Mucosa of stomach (tissue), 1 donor: Measurements from ENCODE around the gene CDK5RAP2.

Experiments used
- H3K27me3 ChIP-seq: one replicate; pipeline ENCODE4 v1.7.0; 2013; ENCODE audit warnings: mild to moderate bottlenecking, low read length; ENCODE audit not compliant: control insufficient read depth, insufficient read depth
- H3K36me3 ChIP-seq: one replicate; pipeline ENCODE4 v1.7.0; 2013; ENCODE audit warnings: low read length; ENCODE audit not compliant: control insufficient read depth, insufficient read depth
- H3K4me1 ChIP-seq: one replicate; pipeline ENCODE4 v1.7.0; 2013; ENCODE audit warnings: mild to moderate bottlenecking, low read length; ENCODE audit not compliant: control insufficient read depth, insufficient read depth
- H3K4me3 ChIP-seq: one replicate; pipeline ENCODE4 v1.7.0; 2013; ENCODE audit warnings: low read length
- H3K9ac ChIP-seq: one replicate; pipeline ENCODE4 v1.7.0; 2013; ENCODE audit warnings: mild to moderate bottlenecking, low read length, moderate library complexity
- H3K9me3 ChIP-seq: one replicate; pipeline ENCODE4 v1.7.0; 2013; ENCODE audit warnings: mild to moderate bottlenecking, low read length, moderate library complexity; ENCODE audit not compliant: control insufficient read depth
- donor health status: Pancreatic carcinoma.

CDK5RAP2 gene

DNA sequence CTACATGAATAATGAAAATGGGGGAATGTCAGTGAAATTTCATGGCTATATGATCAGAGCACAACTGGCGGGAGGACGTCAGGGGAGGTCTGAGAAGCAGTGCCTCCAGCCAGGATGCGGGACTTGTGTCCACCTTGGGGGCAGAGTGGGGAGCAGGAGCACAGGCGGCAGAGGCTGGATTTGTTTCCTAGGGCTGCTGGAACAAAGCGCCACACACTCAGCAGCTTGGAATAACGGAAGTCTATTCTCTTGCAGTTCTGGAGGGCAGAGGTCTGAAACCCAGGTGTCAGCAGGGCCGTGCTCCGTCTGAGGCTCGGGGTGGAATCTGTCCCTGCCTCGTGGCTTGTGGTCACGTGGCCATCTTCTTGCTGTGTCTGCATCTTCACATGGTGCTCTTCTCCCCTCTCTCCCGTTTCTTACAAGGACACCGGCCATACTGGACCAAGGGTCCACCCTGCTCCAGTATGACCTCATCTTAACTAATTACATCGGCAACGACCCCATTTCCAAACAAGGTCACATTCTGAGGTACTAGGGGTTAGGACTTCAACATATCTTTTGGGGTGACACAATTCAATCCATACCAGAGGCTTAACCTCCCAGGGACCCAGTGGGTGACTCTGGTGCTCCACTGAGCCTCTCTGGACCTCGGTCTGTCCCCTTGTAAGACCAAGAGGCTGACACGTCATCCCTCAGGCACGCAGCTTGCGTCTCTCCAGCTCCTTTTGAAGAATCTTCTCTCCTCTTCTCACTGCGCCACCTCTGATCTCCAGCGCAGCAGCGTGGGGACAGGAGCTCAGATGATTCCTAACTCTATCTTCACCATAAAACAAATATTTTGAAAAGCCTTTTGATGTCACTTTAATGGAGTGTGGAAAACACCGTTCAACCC is 202.5 kb downstream of the CDK5RAP2 start:
- Histone ChIP-seq H3K27me3 (no peaks in the 10 kb centered on the region), H3K9ac (no peak overlapping the region), H3K4me3 (no peak overlapping the region), H3K36me3 (no peaks in the 10 kb centered on the region), H3K9me3 (no peaks in the 10 kb centered on the region), H3K4me1 (no peaks in the 10 kb centered on the region)

DNA sequence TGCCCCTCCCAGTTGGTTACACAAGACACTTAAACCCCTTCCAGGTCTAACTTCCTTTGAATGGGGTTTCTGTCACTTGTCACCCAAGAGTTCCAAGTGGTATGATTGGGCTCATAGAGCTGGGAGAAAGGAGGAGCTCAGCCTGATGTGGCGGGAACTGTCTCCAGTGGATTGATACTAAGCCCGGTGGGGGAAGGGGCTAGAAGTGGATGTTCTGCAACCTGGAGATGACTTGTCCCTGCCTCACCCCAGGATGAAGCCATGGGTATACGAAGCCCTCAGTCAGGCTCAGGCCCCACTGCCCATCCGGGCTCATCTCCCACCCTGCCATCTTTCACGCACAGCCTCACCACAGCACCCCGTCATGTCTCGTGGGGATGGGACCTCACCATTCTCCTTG is 203.9 kb downstream of the CDK5RAP2 start:
- Histone ChIP-seq H3K36me3 (no peaks in the 10 kb centered on the region), H3K9ac (no peak overlapping the region), H3K4me3 (no peak overlapping the region), H3K9me3 (no peaks in the 10 kb centered on the region), H3K4me1 (no peaks in the 10 kb centered on the region), H3K27me3 (no peaks in the 10 kb centered on the region)

DNA sequence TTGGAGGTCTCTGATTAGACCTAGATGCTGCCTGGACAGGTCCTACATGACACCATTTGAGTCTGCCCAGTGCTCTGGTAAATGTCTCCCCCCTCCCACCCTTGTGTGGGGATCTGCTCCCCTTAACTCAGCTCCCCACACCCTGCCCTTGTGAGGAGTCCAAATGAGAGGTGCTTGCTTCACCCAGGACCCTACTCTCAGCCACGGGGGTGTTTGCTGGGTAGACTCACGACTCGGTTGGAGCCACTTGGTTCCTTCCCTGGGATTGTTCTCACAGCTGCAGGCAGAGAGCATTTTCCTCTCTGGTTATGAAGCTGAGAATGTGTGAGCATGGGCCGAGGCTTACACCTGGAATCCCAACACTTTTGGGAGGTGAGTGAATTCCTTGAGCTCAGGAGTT is 204.7 kb downstream of the CDK5RAP2 start:
- Histone ChIP-seq H3K4me3 (no peak overlapping the region), H3K9ac (no peak overlapping the region), H3K27me3 (no peaks in the 10 kb centered on the region), H3K9me3 (no peaks in the 10 kb centered on the region), H3K4me1 (no peaks in the 10 kb centered on the region), H3K36me3 (no peaks in the 10 kb centered on the region)

DNA sequence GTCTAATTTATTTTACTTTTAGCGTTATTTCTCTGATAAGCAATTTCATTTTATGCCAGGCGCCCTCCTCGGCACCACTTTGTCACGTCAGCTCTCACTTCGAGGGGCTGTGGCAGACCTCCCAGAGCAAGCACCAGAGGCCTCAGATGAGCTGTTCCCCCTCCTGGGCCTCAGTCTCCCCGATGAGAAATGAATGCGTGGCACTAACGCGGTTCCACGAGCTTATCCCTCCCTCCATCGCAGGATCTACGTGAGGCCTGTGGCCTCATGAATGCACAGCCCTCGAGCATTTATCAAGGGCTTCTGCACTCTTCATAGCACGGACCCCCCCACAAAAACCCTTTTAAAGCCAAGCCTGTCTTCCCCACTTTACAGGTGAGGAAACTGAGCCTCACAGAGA is 205.2 kb downstream of the CDK5RAP2 start:
- no peaks in the 10 kb centered on the region for H3K9me3 ChIP-seq
- no peaks in the 10 kb centered on the region for H3K36me3 ChIP-seq
- H3K9ac ChIP-seq: no peak overlapping the region
- no peaks in the 10 kb centered on the region for H3K27me3 ChIP-seq
- no peaks in the 10 kb centered on the region for H3K4me1 ChIP-seq
- no peak overlapping the region for H3K4me3 ChIP-seq

DNA sequence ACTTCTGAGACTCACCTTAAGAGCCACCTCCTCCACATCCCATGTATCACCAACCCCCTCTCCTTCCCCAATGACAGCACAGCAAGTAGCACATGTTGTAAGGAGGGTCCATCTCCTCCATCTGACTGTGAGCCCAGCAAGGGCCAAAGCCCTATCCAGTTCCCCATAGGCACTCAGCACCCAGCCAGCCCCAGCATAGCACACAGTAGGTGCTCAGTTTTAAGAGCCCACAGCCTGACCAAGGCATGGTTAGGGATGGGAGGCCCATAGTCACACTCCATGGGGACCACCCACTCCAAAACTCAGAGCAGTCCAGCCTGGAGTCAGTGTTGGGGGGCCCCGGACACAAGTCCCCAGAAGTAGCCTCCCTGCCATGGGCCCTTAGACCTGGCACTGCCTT is 205.7 kb downstream of the CDK5RAP2 start:
- Histone ChIP-seq H3K4me3 (no peak overlapping the region), H3K4me1 (no peaks in the 10 kb centered on the region), H3K9ac (no peak overlapping the region), H3K27me3 (no peaks in the 10 kb centered on the region), H3K9me3 (no peaks in the 10 kb centered on the region), H3K36me3 (no peaks in the 10 kb centered on the region)

DNA sequence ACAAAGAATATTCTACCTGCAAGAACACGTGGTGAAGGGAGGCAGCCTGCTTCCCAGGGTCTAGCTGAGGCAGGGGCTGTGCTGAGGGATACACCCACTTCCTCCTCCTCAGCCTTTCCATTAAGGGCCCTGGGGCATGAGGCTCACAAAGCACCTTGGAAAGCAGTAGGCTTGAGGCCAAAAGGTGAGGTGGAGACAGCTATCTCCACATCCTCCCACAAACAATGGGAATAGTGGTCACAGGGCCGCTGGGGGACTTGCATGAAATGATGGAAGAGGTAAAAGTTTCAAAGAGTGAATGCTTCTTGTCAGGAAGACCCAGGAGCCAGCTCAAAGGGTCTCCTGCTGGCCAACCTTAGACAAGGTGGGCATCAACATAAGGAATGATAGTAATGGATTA is 207.9 kb downstream of the CDK5RAP2 start:
- no peaks in the 10 kb centered on the region for H3K4me1 ChIP-seq
- H3K36me3 ChIP-seq: no peaks in the 10 kb centered on the region
- H3K9ac ChIP-seq: no peak overlapping the region
- no peaks in the 10 kb centered on the region for H3K27me3 ChIP-seq
- H3K4me3 ChIP-seq: no peak overlapping the region
- no peaks in the 10 kb centered on the region for H3K9me3 ChIP-seq

DNA sequence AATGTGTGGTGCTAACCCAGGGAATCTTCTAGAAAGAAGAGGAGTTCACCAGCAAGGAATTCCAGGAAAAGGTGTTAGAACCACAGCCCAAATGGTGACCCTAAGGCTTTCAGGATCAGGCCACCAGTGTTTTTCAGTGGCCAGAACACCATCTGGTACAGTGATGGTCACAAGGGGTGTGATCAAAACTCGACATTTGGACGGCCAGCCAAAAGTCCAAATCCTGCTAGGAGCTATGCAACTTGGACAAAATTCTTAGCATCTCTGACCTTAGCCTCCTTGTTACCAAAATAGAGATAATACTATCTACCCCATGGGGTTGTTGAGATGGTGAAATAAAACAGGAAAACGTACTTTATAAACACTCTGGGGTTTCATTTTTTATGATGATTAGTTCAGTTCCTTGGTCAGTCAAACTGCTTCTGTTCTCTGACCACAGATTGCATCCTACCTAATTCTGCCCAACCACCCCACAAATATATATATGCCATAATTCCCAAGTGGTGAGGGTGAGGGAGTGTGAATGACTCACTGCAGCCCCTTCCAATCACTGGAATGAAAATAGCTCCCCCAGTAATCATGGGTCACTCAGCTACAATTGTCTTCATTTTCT is 210.3 kb downstream of the CDK5RAP2 start:
- Histone ChIP-seq H3K9ac (no peak overlapping the region), H3K9me3 (no peaks in the 10 kb centered on the region), H3K4me3 (no peak overlapping the region), H3K36me3 (no peaks in the 10 kb centered on the region), H3K27me3 (no peaks in the 10 kb centered on the region), H3K4me1 (no peaks in the 10 kb centered on the region)

DNA sequence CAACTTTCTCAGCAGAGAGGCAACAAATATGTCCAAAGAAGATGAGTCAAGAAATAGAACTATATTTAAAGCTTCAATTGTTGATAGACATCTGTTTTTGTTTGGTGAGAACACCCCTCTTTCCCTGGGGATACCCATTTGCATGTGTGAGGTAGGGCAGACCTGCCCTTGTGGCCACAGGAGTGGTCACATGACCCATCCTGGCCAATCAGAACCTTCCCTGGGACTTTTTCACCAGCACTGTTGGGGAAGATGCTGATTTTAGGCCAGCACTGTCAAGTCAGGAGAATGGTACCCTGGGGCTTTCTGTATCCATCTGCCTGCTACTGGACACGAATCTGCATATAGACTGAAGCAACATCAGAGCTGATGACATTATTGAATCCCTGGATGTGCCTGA is 211.2 kb downstream of the CDK5RAP2 start:
- Histone ChIP-seq H3K9me3 (no peaks in the 10 kb centered on the region), H3K9ac (no peak overlapping the region), H3K36me3 (no peaks in the 10 kb centered on the region), H3K27me3 (no peaks in the 10 kb centered on the region), H3K4me1 (no peaks in the 10 kb centered on the region), H3K4me3 (no peak overlapping the region)

DNA sequence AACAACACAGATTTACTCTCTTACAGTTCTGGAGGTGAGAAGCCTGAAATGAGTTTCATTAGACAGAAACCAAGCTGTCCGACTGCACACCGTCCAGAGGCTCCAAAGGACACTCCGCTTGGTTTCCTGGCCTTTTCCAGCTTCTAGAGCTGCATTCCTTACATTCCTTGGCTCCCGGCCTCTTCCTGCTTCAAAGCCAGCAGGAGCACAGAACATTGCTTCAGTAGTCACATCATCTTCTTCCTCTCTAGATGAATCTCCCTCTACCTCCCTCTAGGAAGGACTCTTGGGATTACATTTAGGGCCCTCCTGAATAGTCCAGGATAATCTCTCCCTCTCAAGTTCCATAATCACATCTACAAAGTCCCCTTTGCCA is 213.3 kb downstream of the CDK5RAP2 start:
- Histone ChIP-seq H3K36me3 (no peaks in the 10 kb centered on the region), H3K4me3 (no peak overlapping the region), H3K9ac (no peak overlapping the region), H3K4me1 (no peaks in the 10 kb centered on the region), H3K9me3 (no peaks in the 10 kb centered on the region), H3K27me3 (no peaks in the 10 kb centered on the region)

DNA sequence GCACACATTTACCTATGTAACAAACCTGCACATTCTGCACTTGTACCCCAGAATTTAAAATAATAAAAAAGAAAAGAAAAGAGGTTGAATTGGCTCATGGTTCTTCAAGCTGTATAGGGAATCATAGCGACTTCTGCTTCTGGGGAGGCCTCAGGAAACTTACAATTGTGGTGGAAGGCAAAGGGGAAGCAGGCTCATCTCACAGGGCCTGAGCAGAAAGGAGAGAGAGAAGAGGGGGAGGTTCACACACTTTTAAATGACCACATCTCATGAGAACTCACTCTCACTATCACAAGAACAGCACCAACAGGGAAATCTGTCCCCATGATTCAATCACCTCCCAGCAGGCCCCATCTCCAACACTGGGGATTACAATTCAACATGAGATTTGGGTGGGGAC is 214.6 kb downstream of the CDK5RAP2 start:
- Histone ChIP-seq H3K27me3 (no peaks in the 10 kb centered on the region), H3K4me1 (no peaks in the 10 kb centered on the region), H3K9ac (no peak overlapping the region), H3K36me3 (no peaks in the 10 kb centered on the region), H3K9me3 (no peaks in the 10 kb centered on the region), H3K4me3 (no peak overlapping the region)

DNA sequence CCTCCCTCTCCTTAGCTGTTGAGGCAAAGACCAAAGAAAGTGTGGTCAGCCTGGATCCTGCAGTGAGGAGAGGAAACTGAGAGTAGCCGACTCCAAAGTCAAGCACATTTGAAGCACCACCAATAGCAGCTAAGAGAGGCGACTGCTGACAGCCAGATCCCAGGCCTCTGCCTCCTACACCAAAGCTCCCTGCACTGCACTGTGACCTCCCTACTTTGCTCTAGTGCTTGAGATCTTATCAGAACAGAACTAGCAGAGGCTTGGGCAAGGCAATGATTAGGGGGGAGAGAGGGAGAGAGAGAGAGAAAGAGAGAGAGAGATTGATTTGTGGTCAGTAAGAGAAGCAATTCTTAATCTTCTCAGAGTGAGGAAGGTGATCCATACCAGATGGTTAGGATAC is 216.3 kb downstream of the CDK5RAP2 start:
- Histone ChIP-seq H3K9ac (no peak overlapping the region), H3K4me3 (no peak overlapping the region), H3K36me3 (no peaks in the 10 kb centered on the region), H3K4me1 (no peaks in the 10 kb centered on the region), H3K9me3 (no peaks in the 10 kb centered on the region), H3K27me3 (no peaks in the 10 kb centered on the region)

DNA sequence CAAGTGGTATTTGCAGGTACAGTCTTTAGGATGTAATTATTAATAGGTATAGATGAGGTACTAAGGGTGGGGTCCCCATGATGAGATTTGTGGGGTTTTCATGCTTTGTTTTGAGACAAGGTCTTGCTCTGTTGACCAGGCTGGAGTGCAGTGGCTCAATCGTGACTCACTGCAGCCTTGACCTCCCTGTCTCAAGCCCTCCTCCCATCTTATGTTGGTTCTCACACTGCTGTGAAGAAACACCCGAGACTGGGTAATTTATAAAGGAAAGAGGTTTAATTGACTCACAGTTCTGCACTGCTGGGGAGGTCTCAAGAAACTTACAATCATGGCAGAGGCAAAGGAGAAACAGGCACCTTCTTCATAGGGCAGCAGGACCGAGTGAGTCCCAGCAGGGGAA is 217.5 kb downstream of the CDK5RAP2 start:
- Histone ChIP-seq H3K4me3 (no peak overlapping the region), H3K36me3 (no peaks in the 10 kb centered on the region), H3K4me1 (no peaks in the 10 kb centered on the region), H3K27me3 (no peaks in the 10 kb centered on the region), H3K9ac (no peak overlapping the region), H3K9me3 (no peaks in the 10 kb centered on the region)
